GM20431 (cell line): ENCODE data around the gene ZBTB1.
"Not testable (repeated sequence)": the region's sequence is repeated elsewhere in the genome, so short reads cannot be mapped to it uniquely, and the experiment has no call there.

ENCODE experiments used
- in situ Hi-C: fragments of 300-500 bp; cut with MseI, MboI; formaldehyde crosslinking; loops from one replicate; pipeline ENCODE4 v1.15.0; 2020; ENCODE audit warnings: low sequenced_read_pairs; ENCODE audit not compliant: unreplicated experiment

The ZBTB1 gene

DNA sequence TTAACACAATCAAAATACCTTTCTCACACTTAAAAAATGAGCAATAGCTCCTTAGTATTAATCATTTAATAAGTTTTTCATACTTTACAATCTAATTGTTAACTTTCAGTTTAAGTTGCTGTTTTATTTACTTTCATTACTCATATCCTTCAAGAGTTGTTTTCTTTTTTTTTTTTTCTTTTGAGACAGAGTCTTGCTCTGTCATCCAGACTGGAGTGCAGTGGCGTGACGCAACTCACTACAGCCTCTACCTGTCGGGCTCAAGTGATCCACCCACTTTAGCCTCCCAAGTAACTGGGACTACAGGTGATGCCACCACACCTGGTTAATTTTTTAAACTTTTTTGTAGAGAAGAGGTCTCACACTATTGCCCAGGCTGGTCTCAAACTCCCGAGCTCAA is 16.1 kb downstream of the ZBTB1 start:
- in situ Hi-C loops: no loop called here

DNA sequence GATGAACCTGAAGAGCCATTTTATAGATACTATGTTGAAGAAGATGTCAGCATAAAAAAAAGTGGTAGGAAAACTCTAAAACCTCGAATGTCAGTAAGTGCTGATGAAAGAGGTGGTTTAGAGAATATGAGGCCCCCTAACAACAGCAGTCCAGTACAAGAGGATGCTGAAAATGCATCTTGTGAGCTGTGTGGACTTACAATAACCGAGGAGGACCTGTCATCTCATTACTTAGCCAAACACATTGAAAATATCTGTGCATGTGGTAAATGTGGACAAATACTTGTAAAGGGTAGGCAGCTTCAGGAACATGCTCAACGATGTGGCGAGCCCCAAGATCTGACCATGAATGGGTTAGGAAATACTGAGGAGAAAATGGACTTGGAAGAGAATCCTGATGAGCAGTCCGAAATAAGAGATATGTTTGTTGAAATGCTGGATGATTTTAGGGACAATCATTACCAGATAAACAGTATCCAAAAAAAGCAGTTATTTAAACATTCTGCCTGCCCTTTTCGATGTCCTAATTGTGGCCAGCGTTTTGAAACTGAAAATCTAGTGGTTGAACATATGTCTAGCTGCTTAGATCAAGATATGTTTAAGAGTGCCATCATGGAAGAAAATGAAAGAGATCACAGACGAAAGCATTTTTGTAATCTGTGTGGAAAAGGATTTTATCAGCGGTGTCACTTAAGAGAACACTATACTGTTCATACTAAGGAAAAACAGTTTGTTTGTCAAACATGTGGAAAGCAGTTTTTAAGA is 18.2 kb downstream of the ZBTB1 start:
- in situ Hi-C loops: no loop called here

DNA sequence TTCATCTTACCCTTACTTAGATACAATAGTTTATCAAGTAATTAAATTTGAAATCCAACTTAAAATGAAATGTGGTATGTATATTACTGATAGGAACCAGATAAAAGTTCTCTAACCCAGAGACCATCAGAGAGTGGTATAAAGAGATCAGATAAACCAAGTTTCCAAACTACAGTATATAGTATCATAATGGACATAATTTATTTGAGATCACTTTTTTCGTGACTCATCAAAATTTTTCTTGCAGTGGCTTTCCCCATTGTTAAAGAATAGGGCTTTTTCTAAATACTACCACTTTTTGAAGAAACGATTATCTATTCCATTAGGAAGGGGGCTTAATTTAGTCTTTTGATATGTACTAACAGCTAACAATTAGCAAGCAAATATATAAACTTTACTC is 20.8 kb downstream of the ZBTB1 start:
- in situ Hi-C loops: no loop called here

DNA sequence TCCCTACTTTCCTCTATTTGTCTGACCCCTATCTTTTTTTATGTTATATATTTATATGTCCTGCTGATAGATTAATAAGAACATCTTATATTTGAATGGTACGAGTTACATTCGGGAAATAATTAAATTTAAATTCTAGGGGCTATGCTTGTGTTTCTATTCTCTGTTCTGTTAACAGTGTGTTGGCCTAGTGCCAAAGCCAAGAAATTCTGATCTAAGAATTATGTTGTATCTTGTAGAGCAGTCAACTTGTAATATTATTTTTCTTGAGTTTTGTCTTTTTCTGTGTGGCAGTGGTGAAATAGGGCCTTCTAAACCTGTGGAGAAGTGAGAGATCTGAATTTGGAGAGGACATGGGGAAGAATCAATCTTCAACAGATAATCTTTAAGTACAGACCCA is 27.0 kb downstream of the ZBTB1 start:
- in situ Hi-C loops: no loop called here

DNA sequence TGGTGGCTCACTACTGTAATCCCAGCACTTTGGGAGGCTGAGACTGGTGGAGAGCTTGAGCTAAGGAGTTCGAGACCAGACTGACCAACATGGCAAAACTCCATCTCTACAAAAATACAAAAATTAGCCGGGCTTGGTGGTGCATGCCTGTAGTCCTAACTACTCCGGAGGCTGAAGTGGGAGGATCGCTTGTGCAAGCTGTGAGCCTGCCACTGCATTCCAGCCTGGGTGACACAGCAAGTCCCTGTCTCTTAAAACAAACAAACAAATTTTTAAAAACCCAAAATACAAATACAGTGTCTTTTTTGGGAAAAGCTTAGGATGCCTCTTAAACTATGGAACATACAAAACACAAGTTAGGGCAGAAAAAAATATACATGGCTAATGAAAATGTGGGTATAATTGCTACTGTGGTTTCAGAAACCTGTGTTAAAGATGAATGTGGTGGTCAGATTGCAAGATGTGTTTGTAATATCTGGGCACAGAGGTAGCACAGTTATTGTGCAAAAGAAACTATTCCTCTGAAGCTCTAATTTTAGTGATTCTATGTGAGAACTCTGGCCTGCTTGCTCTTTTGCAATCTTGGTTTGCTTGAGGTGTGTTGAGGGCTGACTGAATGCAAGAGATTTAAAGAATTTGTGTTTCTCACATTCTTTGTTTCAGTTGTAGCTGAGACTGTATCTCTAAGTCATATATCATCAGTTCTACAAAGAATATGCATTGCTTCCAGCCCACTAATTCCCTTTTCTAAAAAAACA is 32.1 kb downstream of the ZBTB1 start:
- in situ Hi-C loops: no loop called here

DNA sequence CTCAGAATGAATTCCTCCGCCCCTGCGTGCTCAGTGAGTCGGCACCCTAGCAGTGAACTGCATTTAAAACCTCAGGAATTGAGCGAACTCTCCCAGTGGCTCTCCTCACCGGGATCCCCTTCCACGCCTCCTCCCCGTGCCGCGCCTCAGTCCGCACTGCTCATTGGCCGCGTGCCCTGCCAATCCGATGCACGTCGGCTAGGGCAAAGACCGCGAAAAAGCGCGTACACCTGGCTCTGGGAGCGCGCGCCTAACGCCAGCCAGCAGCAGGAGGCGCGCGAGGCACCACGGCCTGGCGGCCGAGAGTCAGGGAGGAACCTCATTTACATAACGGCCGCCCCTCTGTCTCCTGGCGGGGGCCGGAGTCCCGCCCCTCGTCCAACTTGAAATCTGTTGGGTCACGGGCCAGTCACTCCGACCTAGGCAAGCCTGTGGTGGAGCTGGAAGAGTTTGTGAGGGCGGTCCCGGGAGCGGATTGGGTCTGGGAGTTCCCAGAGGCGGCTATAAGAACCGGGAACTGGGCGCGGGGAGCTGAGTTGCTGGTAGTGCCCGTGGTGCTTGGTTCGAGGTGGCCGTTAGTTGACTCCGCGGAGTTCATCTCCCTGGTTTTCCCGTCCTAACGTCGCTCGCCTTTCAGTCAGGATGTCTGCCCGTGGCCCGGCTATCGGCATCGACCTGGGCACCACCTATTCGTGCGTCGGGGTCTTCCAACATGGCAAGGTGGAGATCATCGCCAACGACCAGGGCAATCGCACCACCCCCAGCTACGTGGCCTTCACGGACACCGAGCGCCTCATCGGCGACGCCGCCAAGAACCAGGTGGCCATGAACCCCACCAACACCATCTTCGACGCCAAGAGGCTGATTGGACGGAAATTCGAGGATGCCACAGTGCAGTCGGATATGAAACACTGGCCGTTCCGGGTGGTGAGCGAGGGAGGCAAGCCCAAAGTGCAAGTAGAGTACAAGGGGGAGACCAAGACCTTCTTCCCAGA is 35.9 kb downstream of the ZBTB1 start, which contains the start of gene HSPA2:
TSS of gene HSPA2 (plus strand) at position 534 of the 995 bp plus-strand sequence. CDS start at position 643, 109 bp downstream.
- in situ Hi-C loops: no loop called here

DNA sequence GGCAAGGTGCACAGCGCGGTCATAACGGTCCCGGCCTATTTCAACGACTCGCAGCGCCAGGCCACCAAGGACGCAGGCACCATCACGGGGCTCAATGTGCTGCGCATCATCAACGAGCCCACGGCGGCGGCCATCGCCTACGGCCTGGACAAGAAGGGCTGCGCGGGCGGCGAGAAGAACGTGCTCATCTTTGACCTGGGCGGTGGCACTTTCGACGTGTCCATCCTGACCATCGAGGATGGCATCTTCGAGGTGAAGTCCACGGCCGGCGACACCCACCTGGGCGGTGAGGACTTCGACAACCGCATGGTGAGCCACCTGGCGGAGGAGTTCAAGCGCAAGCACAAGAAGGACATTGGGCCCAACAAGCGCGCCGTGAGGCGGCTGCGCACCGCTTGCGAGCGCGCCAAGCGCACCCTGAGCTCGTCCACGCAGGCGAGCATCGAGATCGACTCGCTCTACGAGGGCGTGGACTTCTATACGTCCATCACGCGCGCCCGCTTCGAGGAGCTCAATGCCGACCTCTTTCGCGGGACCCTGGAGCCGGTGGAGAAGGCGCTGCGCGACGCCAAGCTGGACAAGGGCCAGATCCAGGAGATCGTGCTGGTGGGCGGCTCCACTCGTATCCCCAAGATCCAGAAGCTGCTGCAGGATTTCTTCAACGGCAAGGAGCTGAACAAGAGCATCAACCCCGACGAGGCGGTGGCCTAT is 36.8 kb downstream of the ZBTB1 start:
- in situ Hi-C loops: no loop called here

DNA sequence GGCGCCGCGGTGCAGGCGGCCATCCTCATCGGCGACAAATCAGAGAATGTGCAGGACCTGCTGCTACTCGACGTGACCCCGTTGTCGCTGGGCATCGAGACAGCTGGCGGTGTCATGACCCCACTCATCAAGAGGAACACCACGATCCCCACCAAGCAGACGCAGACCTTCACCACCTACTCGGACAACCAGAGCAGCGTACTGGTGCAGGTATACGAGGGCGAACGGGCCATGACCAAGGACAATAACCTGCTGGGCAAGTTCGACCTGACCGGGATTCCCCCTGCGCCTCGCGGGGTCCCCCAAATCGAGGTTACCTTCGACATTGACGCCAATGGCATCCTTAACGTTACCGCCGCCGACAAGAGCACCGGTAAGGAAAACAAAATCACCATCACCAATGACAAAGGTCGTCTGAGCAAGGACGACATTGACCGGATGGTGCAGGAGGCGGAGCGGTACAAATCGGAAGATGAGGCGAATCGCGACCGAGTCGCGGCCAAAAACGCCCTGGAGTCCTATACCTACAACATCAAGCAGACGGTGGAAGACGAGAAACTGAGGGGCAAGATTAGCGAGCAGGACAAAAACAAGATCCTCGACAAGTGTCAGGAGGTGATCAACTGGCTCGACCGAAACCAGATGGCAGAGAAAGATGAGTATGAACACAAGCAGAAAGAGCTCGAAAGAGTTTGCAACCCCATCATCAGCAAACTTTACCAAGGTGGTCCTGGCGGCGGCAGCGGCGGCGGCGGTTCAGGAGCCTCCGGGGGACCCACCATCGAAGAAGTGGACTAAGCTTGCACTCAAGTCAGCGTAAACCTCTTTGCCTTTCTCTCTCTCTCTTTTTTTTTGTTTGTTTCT is 37.6 kb downstream of the ZBTB1 start:
- in situ Hi-C loops: no loop called here

DNA sequence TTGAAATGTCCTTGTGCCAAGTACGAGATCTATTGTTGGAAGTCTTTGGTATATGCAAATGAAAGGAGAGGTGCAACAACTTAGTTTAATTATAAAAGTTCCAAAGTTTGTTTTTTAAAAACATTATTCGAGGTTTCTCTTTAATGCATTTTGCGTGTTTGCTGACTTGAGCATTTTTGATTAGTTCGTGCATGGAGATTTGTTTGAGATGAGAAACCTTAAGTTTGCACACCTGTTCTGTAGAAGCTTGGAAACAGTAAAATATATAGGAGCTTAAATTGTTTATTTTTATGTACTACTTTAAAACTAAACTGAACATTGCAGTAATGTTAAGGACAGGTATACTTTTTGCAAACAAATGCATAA is 38.2 kb downstream of the ZBTB1 start:
- in situ Hi-C loops: no loop called here

DNA sequence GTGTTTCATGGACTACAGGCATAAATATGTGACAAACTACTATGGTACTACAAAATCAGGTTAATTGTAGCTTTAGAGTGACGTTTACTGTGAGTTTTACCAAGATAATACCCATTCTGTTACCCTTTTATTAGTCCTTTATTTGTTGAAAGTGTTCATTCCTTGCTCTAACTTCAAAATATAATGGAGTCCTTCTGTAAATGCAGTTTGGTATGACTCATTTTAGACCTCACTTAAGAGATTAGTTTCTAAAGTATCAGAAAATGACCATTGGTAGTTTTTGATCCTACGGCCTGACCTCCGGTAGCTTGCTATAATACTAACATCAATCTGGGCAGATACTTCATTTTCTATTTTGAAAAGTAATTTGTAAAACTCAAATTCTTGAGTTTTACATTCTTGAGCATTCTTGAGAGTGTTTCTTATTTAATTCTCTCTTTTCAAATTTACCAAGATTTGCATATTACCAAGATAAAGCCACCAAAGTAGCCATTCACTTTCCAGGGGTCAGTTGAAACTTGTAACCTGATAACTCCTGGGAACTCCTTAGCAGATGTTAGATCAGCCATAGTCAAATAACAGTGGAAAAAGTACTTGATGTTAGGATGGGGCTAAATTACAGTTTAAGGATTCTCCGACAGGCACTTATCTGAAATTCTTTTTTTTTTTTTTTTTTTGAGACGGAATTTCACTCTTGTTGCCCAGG is 40.2 kb downstream of the ZBTB1 start:
- in situ Hi-C loops: no loop called here

DNA sequence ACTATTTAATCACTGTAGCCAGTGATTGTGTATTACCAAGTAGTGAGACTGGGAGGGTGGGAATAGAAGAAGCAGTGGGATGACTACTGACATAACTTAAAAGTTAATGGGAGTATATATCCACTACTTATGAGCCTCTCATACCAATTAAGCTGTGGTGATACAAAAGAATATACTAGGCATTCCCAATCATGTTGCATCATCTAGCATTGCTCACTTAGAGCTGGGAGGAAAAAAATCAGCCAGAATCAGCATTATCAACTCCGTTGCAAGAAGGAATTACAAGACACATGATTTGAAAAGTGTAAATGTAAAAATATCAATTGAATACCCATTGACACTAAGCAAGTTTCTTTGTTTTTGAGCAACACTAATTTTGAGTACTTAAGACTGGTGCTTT is 44.4 kb downstream of the ZBTB1 start:
- in situ Hi-C loops: no loop called here

DNA sequence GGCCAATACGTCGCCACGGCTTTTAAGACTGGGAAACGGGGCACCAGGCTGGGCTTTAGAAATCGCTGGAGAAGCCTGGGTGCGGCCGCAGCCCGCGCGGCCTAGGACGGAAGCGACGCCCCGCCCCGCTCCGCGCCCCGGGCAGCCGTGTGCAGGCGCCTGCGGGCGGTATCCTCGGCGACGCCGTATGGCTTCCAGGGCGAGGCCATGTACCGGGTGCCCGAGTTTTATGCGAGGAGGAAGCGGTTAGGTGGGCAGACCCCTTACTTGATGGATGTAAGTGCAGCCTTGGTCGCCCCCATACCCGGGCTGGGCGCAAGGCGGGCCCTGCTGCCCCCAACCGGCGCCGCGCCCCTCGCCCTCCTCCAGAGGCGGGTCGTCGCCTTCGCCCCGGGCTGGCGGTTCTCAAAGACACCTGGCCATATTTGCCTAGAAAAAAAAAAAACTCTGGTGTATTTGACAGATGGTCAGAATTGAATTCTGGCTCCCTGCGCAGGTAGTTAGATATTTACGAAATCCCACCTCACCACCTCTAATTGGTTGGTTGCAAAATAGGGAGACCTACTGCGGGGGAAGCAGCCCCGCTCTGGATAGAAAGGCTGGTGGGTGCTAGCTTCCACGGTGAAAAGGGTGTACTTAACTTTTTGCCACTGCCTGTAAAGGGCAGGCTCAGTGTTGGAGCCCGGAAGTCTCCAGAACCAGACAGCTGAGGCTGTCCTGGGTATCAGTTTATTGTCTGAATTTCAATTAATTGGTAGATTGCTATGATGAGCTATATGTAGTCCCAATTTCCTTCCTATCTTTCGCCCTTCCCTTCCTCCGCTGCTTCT is 45.4 kb downstream of the ZBTB1 start, which contains the start of gene PPP1R36:
TSS of gene PPP1R36 (plus strand) at position 171 of the 830 bp plus-strand sequence. CDS start at position 208, 37 bp downstream.
- in situ Hi-C loops: no loop called here

DNA sequence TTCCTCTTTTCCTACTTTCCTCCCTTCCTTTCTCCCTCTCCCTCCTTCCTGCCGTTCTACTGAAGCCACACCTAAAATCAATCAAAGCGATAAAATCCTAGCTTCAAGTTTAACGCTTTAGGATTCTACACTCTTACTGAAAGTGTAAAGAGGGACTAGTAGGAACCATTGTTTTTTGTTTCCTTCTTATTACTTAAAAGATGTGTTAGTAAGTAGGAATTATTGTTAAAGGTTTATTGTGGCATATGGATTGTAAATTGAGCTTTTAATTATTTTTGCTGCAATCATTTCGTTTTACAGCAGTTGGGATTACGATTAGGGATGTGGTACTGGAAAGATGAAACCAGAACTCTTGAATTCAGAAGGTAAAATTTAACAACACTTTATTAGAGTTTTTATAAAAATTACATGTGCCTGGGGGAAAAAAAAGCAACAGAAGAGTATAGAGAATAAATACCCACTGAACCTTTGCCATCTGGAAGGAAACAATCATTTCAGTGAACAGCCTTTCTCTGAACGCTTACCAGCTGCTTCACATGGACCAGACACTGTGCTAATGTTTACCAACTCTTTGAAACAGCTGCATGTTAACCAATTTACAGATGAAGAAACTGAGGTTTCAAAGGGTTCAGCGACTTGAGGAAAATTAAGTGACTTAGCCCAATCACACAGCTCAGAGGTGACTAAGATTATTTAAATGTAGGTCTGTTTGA is 46.2 kb downstream of the ZBTB1 start:
- in situ Hi-C loops: no loop called here

DNA sequence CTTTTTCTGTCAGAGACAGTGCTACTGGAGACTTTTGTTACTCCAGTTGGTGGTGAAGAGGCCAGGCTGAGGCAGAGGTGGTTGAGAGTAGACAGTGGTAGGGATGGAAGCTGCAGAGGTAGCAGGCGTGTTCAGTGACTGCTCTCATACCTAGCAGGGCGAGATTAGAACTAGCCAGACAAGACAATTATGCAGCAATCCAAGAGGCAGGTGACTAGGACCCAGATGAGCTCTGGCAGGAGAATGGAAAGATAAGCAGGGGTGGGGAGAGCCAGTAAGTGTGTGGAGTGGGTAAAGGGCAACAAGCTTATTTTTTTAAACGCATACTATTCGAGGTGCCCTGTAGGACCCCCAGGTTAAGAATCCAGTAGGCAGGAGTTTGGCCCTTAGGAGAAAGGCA is 50.0 kb downstream of the ZBTB1 start:
- in situ Hi-C loops: no loop called here

DNA sequence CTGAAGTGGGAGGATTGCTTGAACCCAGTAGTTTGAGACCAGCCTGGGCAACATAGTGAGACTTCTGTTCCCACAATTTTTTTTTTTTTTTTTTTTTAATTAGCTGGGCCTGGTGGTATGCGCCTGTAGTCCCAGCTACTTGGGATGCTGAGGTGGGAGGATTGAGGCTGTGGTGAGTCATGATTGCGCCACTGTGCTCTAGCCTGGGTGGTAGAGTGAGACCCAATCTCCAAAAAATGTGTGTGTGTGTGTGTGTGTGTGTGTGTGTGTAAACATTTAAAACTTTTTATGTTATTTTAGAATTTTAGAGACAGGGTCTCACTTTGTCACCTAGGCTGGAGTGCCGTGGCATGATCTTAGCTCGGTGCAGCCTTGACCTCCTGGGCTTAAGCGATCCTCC is 52.0 kb downstream of the ZBTB1 start:
- in situ Hi-C loops: no loop called here

DNA sequence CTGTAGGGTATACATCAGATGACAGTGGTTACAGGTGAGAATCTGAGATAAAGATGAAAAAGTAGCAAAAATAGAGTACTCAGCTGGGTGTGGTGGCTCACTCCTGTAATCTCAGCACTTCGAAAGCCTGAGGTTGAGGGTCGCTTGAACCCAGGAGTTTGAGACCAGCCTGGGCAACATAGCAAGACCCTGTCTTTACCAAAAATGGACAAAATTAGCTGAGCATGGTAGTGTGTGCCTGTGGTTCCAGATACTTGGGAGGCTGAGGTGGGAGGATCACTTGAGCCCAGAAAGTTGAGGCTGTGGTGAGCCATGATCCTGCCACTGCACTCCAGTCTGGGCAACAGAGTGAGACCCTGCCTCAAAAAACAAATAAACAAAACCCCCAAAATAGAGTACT is 53.6 kb downstream of the ZBTB1 start:
- in situ Hi-C loops: not testable (repeated sequence)

DNA sequence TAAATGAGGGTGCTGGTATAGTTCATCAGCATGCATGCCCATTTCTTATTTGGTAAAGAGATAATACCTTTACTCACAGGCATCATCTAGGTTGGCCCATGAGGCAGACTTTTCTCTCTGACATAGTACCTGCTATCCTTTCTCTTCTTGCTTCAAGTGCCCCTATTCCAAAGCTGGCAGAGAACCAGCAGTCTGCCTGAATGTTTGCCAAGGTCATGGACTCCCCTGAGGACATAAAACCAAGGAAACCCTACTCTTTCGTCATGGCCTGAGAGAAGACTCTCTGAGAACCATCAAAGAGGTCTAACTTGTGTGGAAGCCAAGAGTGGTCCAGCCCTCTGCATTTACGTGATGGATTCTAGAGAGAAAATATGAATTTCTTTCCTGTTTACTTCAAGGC is 57.1 kb downstream of the ZBTB1 start:
- in situ Hi-C loops: no loop called here
